Stimulated activated CD8-positive, alpha-beta memory T cell treated with anti-CD3 and anti-CD28 coated beads, Interleukin-4, amount 100 ng/mL, for 1 hour (primary cell): ENCODE results near the gene DRC1.
"Not testable (repeated sequence)": the region's sequence is repeated elsewhere in the genome, so short reads cannot be mapped to it uniquely, and the experiment has no call there.

Experiments
- DNase-seq, 2 donors: peaks; one replicate each; pipeline ENCODE4 v3.0.0-alpha.2; 2020; ENCODE audit warnings: low read depth in 2 of 2, low spot score in 1 of 2

Gene DRC1

GRCh38 chr2:26462511-26463243 is 61.0 kb downstream of the DRC1 start:
- DNase-seq, result no peak

GRCh38 chr2:26463244-26464192 is 61.8 kb downstream of the DRC1 start:
- DNase-seq, result no peak

GRCh38 chr2:26464390-26465265 is 62.9 kb downstream of the DRC1 start:
- no peak for DNase-seq

- DNase-seq, result no peak
Measured at GRCh38 chr2:26465266-26465925, 63.7 kb downstream of the DRC1 start.

- no peak for DNase-seq
Measured at GRCh38 chr2:26465981-26466471, 64.3 kb downstream of the DRC1 start.

GRCh38 chr2:26466662-26467310 is 65.1 kb downstream of the DRC1 start:
- no peak for DNase-seq

GRCh38 chr2:26468544-26468943 is 66.8 kb downstream of the DRC1 start:
- DNase-seq, result not testable (repeated sequence)

- peak in 1 of 2 donors; percentile 4 for DNase-seq
Measured at GRCh38 chr2:26469092-26469710, 67.5 kb downstream of the DRC1 start.

- no peak for DNase-seq
Measured at GRCh38 chr2:26469955-26470354, 68.2 kb downstream of the DRC1 start.

- DNase-seq, result no peak
Measured at GRCh38 chr2:26470601-26471260, 69.0 kb downstream of the DRC1 start.

- no peak for DNase-seq
Measured at GRCh38 chr2:26471289-26471688, 69.6 kb downstream of the DRC1 start.

GRCh38 chr2:26471766-26472706 is 70.3 kb downstream of the DRC1 start:
- DNase-seq, result no peak

GRCh38 chr2:26472821-26473655 is 71.3 kb downstream of the DRC1 start:
- no peak for DNase-seq

GRCh38 chr2:26473796-26474195 is 72.1 kb downstream of the DRC1 start:
- no peak for DNase-seq

- DNase-seq, result no peak
Measured at GRCh38 chr2:26474261-26474785, 72.6 kb downstream of the DRC1 start.

- no peak for DNase-seq
Measured at GRCh38 chr2:26475037-26475436, 73.3 kb downstream of the DRC1 start.
